Measurements from ENCODE around the gene MSH3. TPM values are rescaled to one million over a fixed set of nuclear protein-coding genes. Genes with fewer than 3 reads are reported as not detected.
A peak's percentile ranks its signal among the peaks of the same experiment; 100 is the strongest.

Gene MSH3
- total RNA-seq, 1 donor from 2014 or later: 17.0 TPM

- no peak for DNase-seq
- H3K4me3 ChIP-seq: no peak overlapping the region
- no peak for TF ChIP-seq CTCF (IDR thresholded peaks at IDR 0.05)
- no peaks in the 10 kb centered on the region for H3K9me3 ChIP-seq
- H3K36me3 ChIP-seq: peaks cover 9% of the 10 kb centered on the region
- H3K4me1 ChIP-seq: no peaks in the 10 kb centered on the region
- H3K27ac ChIP-seq: no peak overlapping the region
- intact Hi-C loops (cut with DNase I): no loop called here
- no peaks in the 10 kb centered on the region for H3K27me3 ChIP-seq (ENCODE audit: low read depth)
- peak in 1 of 2 donors; percentile 52 for ATAC-seq
These were observed 34.4 kb downstream of the MSH3 start for GRCh38 chr5:80688648-80689420.

- Histone ChIP-seq H3K27ac (no peak overlapping the region), H3K4me3 (no peak overlapping the region), H3K9me3 (no peaks in the 10 kb centered on the region), H3K4me1 (no peaks in the 10 kb centered on the region), H3K27me3 (ENCODE audit: low read depth) (no peaks in the 10 kb centered on the region), H3K36me3 (peaks cover 9% of the 10 kb centered on the region)
- ATAC-seq: no peak
- no peak for TF ChIP-seq CTCF (IDR thresholded peaks at IDR 0.05)
- DNase-seq: no peak
- intact Hi-C loops (cut with DNase I): no loop called here
These were observed 35.2 kb downstream of the MSH3 start for GRCh38 chr5:80689627-80690026.

GRCh38 chr5:80695666-80696065 lies 41.2 kb downstream of the MSH3 start:
- DNase-seq (no peak), ATAC-seq (no peak)
- no peaks in the 10 kb centered on the region for H3K4me1 ChIP-seq
- H3K27ac ChIP-seq: no peak overlapping the region
- intact Hi-C loops (cut with DNase I): no loop called here
- no peaks in the 10 kb centered on the region for H3K9me3 ChIP-seq
- no peaks in the 10 kb centered on the region for H3K27me3 ChIP-seq (ENCODE audit: low read depth)
- TF ChIP-seq CTCF (IDR thresholded peaks at IDR 0.05): no peak
- no peaks in the 10 kb centered on the region for H3K36me3 ChIP-seq
- no peak overlapping the region for H3K4me3 ChIP-seq

- H3K27me3 ChIP-seq (ENCODE audit: low read depth): no peaks in the 10 kb centered on the region
- no peak for TF ChIP-seq CTCF (IDR thresholded peaks at IDR 0.05)
- no peaks in the 10 kb centered on the region for H3K9me3 ChIP-seq
- DNase-seq (no peak), ATAC-seq (no peak)
- H3K27ac ChIP-seq: no peak overlapping the region
- H3K4me3 ChIP-seq: no peak overlapping the region
- intact Hi-C loops (cut with DNase I): no loop called here
- no peaks in the 10 kb centered on the region for H3K4me1 ChIP-seq
- no peaks in the 10 kb centered on the region for H3K36me3 ChIP-seq
These were observed 42.0 kb downstream of the MSH3 start for GRCh38 chr5:80696450-80696849.

GRCh38 chr5:80697100-80697499 lies 42.6 kb downstream of the MSH3 start:
- Histone ChIP-seq H3K4me3 (no peak overlapping the region), H3K36me3 (peaks cover 3% of the 10 kb centered on the region), H3K27ac (no peak overlapping the region), H3K9me3 (no peaks in the 10 kb centered on the region), H3K27me3 (ENCODE audit: low read depth) (no peaks in the 10 kb centered on the region), H3K4me1 (no peaks in the 10 kb centered on the region)
- ATAC-seq (no peak), DNase-seq (no peak)
- no peak for TF ChIP-seq CTCF (IDR thresholded peaks at IDR 0.05)
- intact Hi-C loops (cut with DNase I): no loop called here

Measured in lower lobe of right lung (tissue), 2 donors.